PC-3 (cell line): Measurements from ENCODE around the gene ID2. TPM values are rescaled to one million over a fixed set of nuclear protein-coding genes. Genes with fewer than 3 reads are reported as not detected.

Experiments
- ATAC-seq: fragments of 200-7000 bp; cut with Tn5 transposase; 2 replicates; pipeline ENCODE4 v1.9.1; 2020; ENCODE audit warnings: mild to moderate bottlenecking, moderate library complexity
- BruUV-seq: library from RNA; stranded (reverse); fragments of 400-500 nt; replicated peaks from 2 replicates; lab custom pipeline; 2021; lab: Mats Ljungman, UMichigan
- CTCF ChIA-PET: fragments of 300-600 bp; sonication (Branson Sonifier 250); formaldehyde crosslinking; loops from one replicate; lab custom pipeline; 2022; ENCODE audit warnings: antibody characterized with exemption; lab: Charles Lee
- POLR2A ChIA-PET: fragments of 300-600 bp; sonication (Branson Sonifier 250); formaldehyde crosslinking; loops from one replicate; lab custom pipeline; 2022; ENCODE audit warnings: antibody characterized with exemption; ENCODE audit not compliant: unreplicated experiment; lab: Charles Lee
- DNase-seq: peaks from one replicate; pipeline ENCODE4 v3.0.0-alpha.2; 2015
- H2AFZ ChIP-seq: fragments of 300-600 bp; sonication (generic); 2 replicates; pipeline ENCODE4 v1.6.0; 2016; ENCODE audit warnings: antibody characterized with exemption, low read length
- H3F3A ChIP-seq: fragments of 300-600 bp; sonication (generic); one replicate; pipeline ENCODE4 v1.6.0; 2017; ENCODE audit warnings: antibody characterized with exemption, low read length, control low read depth, mild to moderate bottlenecking; ENCODE audit not compliant: unreplicated experiment
- H3K27ac ChIP-seq: fragments of 300-600 bp; sonication (generic); 2 replicates; pipeline ENCODE4 v1.5.1; 2016; ENCODE audit warnings: mild to moderate bottlenecking, low read length
- H3K27me3 ChIP-seq: fragments of 300-600 bp; sonication (generic); 2 replicates; pipeline ENCODE4 v1.6.1; 2016; ENCODE audit warnings: low read length, mixed read lengths
- H3K36me3 ChIP-seq: fragments of 300-600 bp; sonication (generic); 2 replicates; pipeline ENCODE4 v1.6.1; 2016; ENCODE audit warnings: low read depth, mixed run types, low read length, mixed read lengths
- H3K4me1 ChIP-seq: fragments of 300-600 bp; sonication (generic); 2 replicates; pipeline ENCODE4 v1.5.1; 2016; ENCODE audit warnings: low read length; ENCODE audit not compliant: insufficient read depth
- H3K4me2 ChIP-seq: fragments of 300-600 bp; sonication (generic); 2 replicates; pipeline ENCODE4 v1.6.0; 2016; ENCODE audit warnings: low read length
- H3K4me3 ChIP-seq: fragments of 300-600 bp; sonication (generic); 2 replicates; pipeline ENCODE4 v1.5.1; 2016; ENCODE audit warnings: mild to moderate bottlenecking, low read length, mixed read lengths
- H3K79me2 ChIP-seq: fragments of 300-600 bp; sonication (generic); 2 replicates; pipeline ENCODE4 v1.6.1; 2017; ENCODE audit warnings: low read length, mixed read lengths
- H3K9ac ChIP-seq: fragments of 300-600 bp; sonication (generic); 2 replicates; pipeline ENCODE4 v1.6.0; 2016; ENCODE audit warnings: mild to moderate bottlenecking, low read length
- H3K9me2 ChIP-seq: fragments of 300-600 bp; sonication (generic); replicated peaks from 2 replicates; pipeline ENCODE4 v1.6.1; 2016; ENCODE audit warnings: mixed run types, low read length, mixed read lengths
- H3K9me3 ChIP-seq: fragments of 300-600 bp; sonication (generic); 2 replicates; pipeline ENCODE4 v1.6.1; 2016; ENCODE audit warnings: low read length, mixed read lengths
- H4K20me1 ChIP-seq: fragments of 300-600 bp; sonication (generic); 2 replicates; pipeline ENCODE4 v1.6.1; 2016; ENCODE audit warnings: low read length, mixed read lengths
- EZH2 ChIP-seq: fragments of 300-600 bp; sonication (generic); IDR thresholded peaks from one replicate; pipeline ENCODE4 v1.6.1; 2017; ENCODE audit warnings: antibody characterized with exemption, mild to moderate bottlenecking, low read length; ENCODE audit not compliant: unreplicated experiment
- EZH2phosphoT487 ChIP-seq: fragments of 300-600 bp; sonication (generic); IDR thresholded peaks from 2 replicates; pipeline ENCODE4 v1.6.1; 2018; ENCODE audit warnings: mild to moderate bottlenecking, antibody characterized with exemption, low read length, borderline replicate concordance
- intact Hi-C: fragments of 100-400 bp; cut with micrococcal nuclease; formaldehyde crosslinking; loops from 2 replicates; pipeline ENCODE4 v1.9.0; 2023
- total RNA-seq: library from RNA; depleted of rRNA; stranded (reverse); fragments of >200 nt; gene quantifications from 2 replicates; pipeline ENCODE4 v1.2.3, GENCODE V29; 2014
- TF ChIP-seq, protein P1 (sequence below): fragments of 300-600 bp; sonication (generic); conservative IDR thresholded peaks from 2 replicates; pipeline ENCODE4 v1.5.1; 2017; ENCODE audit warnings: antibody characterized with exemption, low read depth, mild to moderate bottlenecking, low read length

Gene ID2
- total RNA-seq, 1 experiment from 2014 or later = 92.1 TPM

DNA sequence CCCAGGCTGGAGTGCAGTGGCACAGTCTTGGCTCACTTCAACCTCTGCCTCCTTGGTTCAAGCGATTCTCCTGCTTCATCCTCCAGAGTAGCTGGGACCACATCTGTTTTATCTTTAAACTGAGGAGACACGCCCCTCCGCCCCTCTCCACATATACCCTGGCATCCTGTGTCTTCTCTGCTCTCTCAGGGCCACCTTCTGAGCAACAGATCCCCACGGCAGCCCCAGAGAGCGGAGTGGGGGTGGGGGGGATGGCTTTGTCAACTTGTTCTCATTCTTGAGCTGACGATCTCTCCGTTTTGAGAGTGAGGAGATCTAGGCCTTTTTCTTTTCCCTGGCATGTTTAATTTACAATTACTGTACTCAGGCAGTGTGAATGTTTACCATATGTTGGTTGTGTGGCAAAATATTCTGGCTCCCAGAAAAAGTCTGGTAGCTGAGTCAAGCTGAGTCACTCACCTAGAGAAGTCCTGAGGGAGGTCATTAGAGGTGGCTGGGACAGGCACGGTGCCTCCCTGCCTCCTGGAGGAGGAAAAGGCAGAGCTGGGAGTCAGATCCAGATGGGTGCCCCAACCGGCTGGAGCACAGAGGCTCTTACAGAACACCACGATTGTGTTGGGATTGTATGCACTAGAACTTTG, 19.5 kb upstream of the ID2 start:
- H3K9me3 ChIP-seq = no peaks in the 10 kb centered on the region
- peak overlapping the region; percentile 64 for H3K4me2 ChIP-seq
- H3K36me3 ChIP-seq = no peaks in the 10 kb centered on the region
- 0 out of 2 replicates have a peak overlapping the region, but pooled peaks have one; percentile 24 for H3K9ac ChIP-seq
- peak overlapping the region; percentile 15; the same call in 1 of the 2 replicates for H2AFZ ChIP-seq
- H3K9me2 ChIP-seq = no peaks in the 10 kb centered on the region
- no peaks in the 10 kb centered on the region for H4K20me1 ChIP-seq
- H3K4me1 ChIP-seq = peaks cover 16% of the 10 kb centered on the region
- no TSS peak for BruUV-seq
- TF ChIP-seq, protein P1, sequence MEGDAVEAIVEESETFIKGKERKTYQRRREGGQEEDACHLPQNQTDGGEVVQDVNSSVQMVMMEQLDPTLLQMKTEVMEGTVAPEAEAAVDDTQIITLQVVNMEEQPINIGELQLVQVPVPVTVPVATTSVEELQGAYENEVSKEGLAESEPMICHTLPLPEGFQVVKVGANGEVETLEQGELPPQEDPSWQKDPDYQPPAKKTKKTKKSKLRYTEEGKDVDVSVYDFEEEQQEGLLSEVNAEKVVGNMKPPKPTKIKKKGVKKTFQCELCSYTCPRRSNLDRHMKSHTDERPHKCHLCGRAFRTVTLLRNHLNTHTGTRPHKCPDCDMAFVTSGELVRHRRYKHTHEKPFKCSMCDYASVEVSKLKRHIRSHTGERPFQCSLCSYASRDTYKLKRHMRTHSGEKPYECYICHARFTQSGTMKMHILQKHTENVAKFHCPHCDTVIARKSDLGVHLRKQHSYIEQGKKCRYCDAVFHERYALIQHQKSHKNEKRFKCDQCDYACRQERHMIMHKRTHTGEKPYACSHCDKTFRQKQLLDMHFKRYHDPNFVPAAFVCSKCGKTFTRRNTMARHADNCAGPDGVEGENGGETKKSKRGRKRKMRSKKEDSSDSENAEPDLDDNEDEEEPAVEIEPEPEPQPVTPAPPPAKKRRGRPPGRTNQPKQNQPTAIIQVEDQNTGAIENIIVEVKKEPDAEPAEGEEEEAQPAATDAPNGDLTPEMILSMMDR = peak; percentile 57
- TF ChIP-seq EZH2 (no peak), EZH2phosphoT487 (no peak)
- ChIA-PET POLR2A (interaction anchor here (0.5 kb wide), 1 partner anchor 1235 kb away, joined by 3 read pairs; no protein-coding TSS in a partner anchor), CTCF (no interaction called here)
- ATAC-seq (peak; percentile 99), DNase-seq (peak; percentile 93)
- H3K79me2 ChIP-seq = no peaks in the 10 kb centered on the region
- H3K4me3 ChIP-seq = peak overlapping the region; percentile 6; the same call in 1 of the 2 replicates
- H3F3A ChIP-seq = no peaks in the 10 kb centered on the region
- H3K27me3 ChIP-seq = no peaks in the 10 kb centered on the region
- intact Hi-C loops = loop anchor here (5.0 kb wide), 1 partner anchor 80 kb away; no protein-coding TSS in a partner anchor
- H3K27ac ChIP-seq = peak overlapping the region; percentile 53

- TF ChIP-seq EZH2 = no peak
- TF ChIP-seq, protein P1 = no peak
- no peak for TF ChIP-seq EZH2phosphoT487
- no peaks in the 10 kb centered on the region for H3F3A ChIP-seq
- no peaks in the 10 kb centered on the region for H3K27me3 ChIP-seq
- no peaks in the 10 kb centered on the region for H3K9me3 ChIP-seq
- no peak overlapping the region for H3K4me3 ChIP-seq
- H3K4me1 ChIP-seq = peaks cover 16% of the 10 kb centered on the region
- no peaks in the 10 kb centered on the region for H3K9me2 ChIP-seq
- no TSS peak for BruUV-seq
- ATAC-seq = no peak
- DNase-seq = no peak
- no peak overlapping the region for H3K4me2 ChIP-seq
- H3K9ac ChIP-seq = no peak overlapping the region
- no peaks in the 10 kb centered on the region for H3K36me3 ChIP-seq
- ChIA-PET POLR2A (no interaction called here), CTCF (no interaction called here)
- H4K20me1 ChIP-seq = no peaks in the 10 kb centered on the region
- H2AFZ ChIP-seq = no peak overlapping the region
- no peak overlapping the region for H3K27ac ChIP-seq
- intact Hi-C loops = loop anchor here (5.0 kb wide), 1 partner anchor 82 kb away; no protein-coding TSS in a partner anchor
- no peaks in the 10 kb centered on the region for H3K79me2 ChIP-seq
Measured at GRCh38 chr2:8663997-8664396, 17.9 kb upstream of the ID2 start.

- ATAC-seq (no peak), DNase-seq (no peak)
- Histone ChIP-seq H2AFZ (no peak overlapping the region), H3K9me3 (no peaks in the 10 kb centered on the region), H3F3A (no peaks in the 10 kb centered on the region), H3K9ac (no peak overlapping the region), H3K4me2 (no peak overlapping the region), H3K4me1 (peaks cover 15% of the 10 kb centered on the region), H4K20me1 (no peaks in the 10 kb centered on the region), H3K27me3 (no peaks in the 10 kb centered on the region), H3K9me2 (no peaks in the 10 kb centered on the region), H3K27ac (no peak overlapping the region), H3K4me3 (no peak overlapping the region), H3K36me3 (no peaks in the 10 kb centered on the region), H3K79me2 (no peaks in the 10 kb centered on the region)
- intact Hi-C loops = no loop called here
- no TSS peak for BruUV-seq
- ChIA-PET CTCF (no interaction called here), POLR2A (no interaction called here)
- TF ChIP-seq, protein P1 = no peak
- no peak for TF ChIP-seq EZH2
- TF ChIP-seq EZH2phosphoT487 = no peak
Measured at GRCh38 chr2:8666581-8666980, 15.3 kb upstream of the ID2 start.
